Common myeloid progenitor, CD34-positive (primary cell): ENCODE results near the gene AHSG.

ENCODE experiments used
- CTCF ChIA-PET: fragments of 350-600 bp; sonication (Branson Sonifier 250); formaldehyde crosslinking; loops from one replicate; lab custom pipeline; 2021; ENCODE audit warnings: antibody characterized with exemption; lab: Charles Lee
- POLR2A ChIA-PET: fragments of 350-600 bp; sonication (Branson Sonifier 250); formaldehyde crosslinking; loops from one replicate; lab custom pipeline; 2021; ENCODE audit warnings: antibody characterized with exemption; lab: Charles Lee
- DNase-seq, 3 donors: peaks; one replicate each; pipeline versions ENCODE4 v3.0.0 to v3.0.0-alpha.2; 2013
- H3K27ac ChIP-seq, 2 experiments: 1 replicate in 1 of 2; 2 replicates in 1 of 2; pipeline ENCODE4 v1.7.0; 2013; ENCODE audit warnings: inconsistent platforms in 2 of 2, low read length in 2 of 2, mild to moderate bottlenecking in 2 of 2, low read depth in 1 of 2, moderate library complexity in 1 of 2; ENCODE audit not compliant: severe bottlenecking in 2 of 2, insufficient read depth in 1 of 2, poor library complexity in 1 of 2
- H3K27me3 ChIP-seq, 5 experiments: replicated peaks in 2 of 5; 1 replicate in 3 of 5; 2 replicates in 2 of 5; pipeline versions ENCODE4 v1.6.1 to v1.7.0; 2013; ENCODE audit warnings: low read length in 4 of 5, mild to moderate bottlenecking in 2 of 5, moderate library complexity in 2 of 5, inconsistent platforms in 1 of 5; ENCODE audit not compliant: insufficient read depth in 5 of 5, control insufficient read depth in 4 of 5
- H3K36me3 ChIP-seq, 4 experiments: 1 replicate in 2 of 4; 2 replicates in 2 of 4; pipeline versions ENCODE4 v1.6.1 to v1.7.0; 2013; ENCODE audit warnings: low read length in 3 of 4, control low read depth in 1 of 4, mild to moderate bottlenecking in 1 of 4; ENCODE audit not compliant: control insufficient read depth in 4 of 4, insufficient read depth in 4 of 4
- H3K4me1 ChIP-seq, 4 experiments: 1 replicate in 3 of 4; 2 replicates in 1 of 4; pipeline versions ENCODE4 v1.6.1 to v1.7.1; 2013; ENCODE audit warnings: low read length in 3 of 4, mild to moderate bottlenecking in 3 of 4, control low read depth in 1 of 4, inconsistent platforms in 1 of 4, moderate library complexity in 1 of 4; ENCODE audit not compliant: control insufficient read depth in 4 of 4, insufficient read depth in 4 of 4; ENCODE audit errors: control extremely low read depth in 1 of 4
- H3K4me3 ChIP-seq, 7 experiments: 1 replicate in 4 of 7; 2 replicates in 3 of 7; pipeline versions ENCODE4 v1.5.1 to v1.7.0; 2013; ENCODE audit warnings: mild to moderate bottlenecking in 7 of 7, low read length in 6 of 7, moderate library complexity in 6 of 7, inconsistent platforms in 2 of 7, low read depth in 2 of 7, control low read depth in 1 of 7; ENCODE audit not compliant: insufficient read depth in 4 of 7, control insufficient read depth in 1 of 7; ENCODE audit errors: extremely low read depth in 1 of 7
- H3K9me3 ChIP-seq, 5 experiments: 1 replicate in 4 of 5; 2 replicates in 1 of 5; pipeline versions ENCODE4 v1.6.1 to v1.7.1; 2013; ENCODE audit warnings: low read length in 4 of 5, mild to moderate bottlenecking in 2 of 5, inconsistent platforms in 1 of 5, low read depth in 1 of 5, moderate library complexity in 1 of 5; ENCODE audit not compliant: control insufficient read depth in 4 of 5, insufficient read depth in 2 of 5; ENCODE audit errors: control extremely low read depth in 1 of 5
- WGBS: methylation state at CpG from one replicate; pipeline ENCODE4 v1.1.5; 2013; ENCODE audit not compliant: insufficient coverage; 5-methylcytosine and 5-hydroxymethylcytosine counted together

AHSG gene

GRCh38 chr3:186620213-186621092 is 7.6 kb downstream of the AHSG start:
- H3K36me3 ChIP-seq, result no peaks in the 10 kb centered on the region
- peaks cover 0 to 10% (median 6%) of the 10 kb centered on the region in 4 experiments for H3K4me1 ChIP-seq
- no peak overlapping the region for H3K4me3 ChIP-seq
- ChIA-PET CTCF (interaction anchor here (0.6 to 1.5 kb wide), 3 partner anchors 17 to 208 kb away, joined by 3 to 4 read pairs (median 3); no protein-coding TSS in a partner anchor), POLR2A (interaction anchor here (0.6 kb wide), 1 partner anchor 152 kb away, joined by 3 read pairs; no protein-coding TSS in a partner anchor)
- no peaks in the 10 kb centered on the region for H3K9me3 ChIP-seq
- no peak for DNase-seq
- H3K27me3 ChIP-seq, result peaks cover 0 to 17% (median 11%) of the 10 kb centered on the region in 5 experiments
- WGBS, result 97% methylated on average over 10 of the region's 17 CpGs
- H3K27ac ChIP-seq, result no peak overlapping the region

- H3K4me3 ChIP-seq, result no peak overlapping the region
- CTCF ChIA-PET, result interaction anchor here (1.7 kb wide), 1 partner anchor 10 kb away, joined by 4 read pairs; no protein-coding TSS in a partner anchor
- 100% methylated on average over 4 of the region's 7 CpGs for WGBS
- peaks cover 0 to 23% (median 11%) of the 10 kb centered on the region in 5 experiments for H3K27me3 ChIP-seq
- H3K9me3 ChIP-seq, result no peaks in the 10 kb centered on the region
- no peak overlapping the region for H3K27ac ChIP-seq
- DNase-seq, result no peak
- no peaks in the 10 kb centered on the region for H3K36me3 ChIP-seq
- H3K4me1 ChIP-seq, result peaks cover 0 to 5% (median 4%) of the 10 kb centered on the region in 4 experiments
- POLR2A ChIA-PET, result no interaction called here
Observed at GRCh38 chr3:186621894-186622650, 9.2 kb downstream of the AHSG start.

GRCh38 chr3:186622651-186623310 is 9.9 kb downstream of the AHSG start:
- ChIA-PET CTCF (interaction anchor here (0.6 to 1.7 kb wide), 3 partner anchors 9 to 354 kb away, joined by 3 to 6 read pairs (median 4); no protein-coding TSS in a partner anchor), POLR2A (no interaction called here)
- no CpG with 5 or more reads among the region's 2 CpGs for WGBS
- H3K9me3 ChIP-seq, result no peaks in the 10 kb centered on the region
- no peak for DNase-seq
- H3K27ac ChIP-seq, result no peak overlapping the region
- peaks cover 0 to 17% (median 7%) of the 10 kb centered on the region in 5 experiments for H3K27me3 ChIP-seq
- no peaks in the 10 kb centered on the region for H3K36me3 ChIP-seq
- no peak overlapping the region for H3K4me3 ChIP-seq
- H3K4me1 ChIP-seq, result no peaks in the 10 kb centered on the region

DNA sequence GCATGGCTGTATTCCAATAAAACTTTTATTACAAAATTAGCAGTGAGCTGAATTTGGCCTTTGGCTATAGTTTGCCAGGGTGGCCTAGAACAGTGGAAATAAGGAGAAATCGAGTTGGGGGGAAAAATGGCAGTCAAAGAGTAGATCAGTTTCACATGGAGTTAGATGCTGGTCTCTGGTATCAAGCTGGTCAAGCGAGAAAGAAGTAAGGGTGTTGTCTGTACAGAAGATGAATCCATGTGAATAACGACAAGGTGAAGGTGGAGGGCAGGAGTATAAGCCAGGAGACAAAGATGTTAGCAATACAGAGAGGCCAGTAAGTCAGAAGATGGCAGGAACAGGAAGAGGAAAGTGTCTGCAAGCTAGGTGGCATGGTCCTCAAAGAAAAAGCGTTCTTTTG is 11.7 kb downstream of the AHSG start:
- Histone ChIP-seq H3K27ac (no peak overlapping the region), H3K36me3 (no peaks in the 10 kb centered on the region), H3K9me3 (no peaks in the 10 kb centered on the region), H3K27me3 (peaks cover 0 to 6% (median 3%) of the 10 kb centered on the region in 5 experiments), H3K4me1 (no peaks in the 10 kb centered on the region), H3K4me3 (no peak overlapping the region)
- DNase-seq, result no peak
- WGBS, result 85% methylated on average over 4 of the region's 4 CpGs
- ChIA-PET CTCF (interaction anchor here (2.4 kb wide), 1 partner anchor 10 kb away, joined by 15 read pairs; no protein-coding TSS in a partner anchor), POLR2A (no interaction called here)

DNA sequence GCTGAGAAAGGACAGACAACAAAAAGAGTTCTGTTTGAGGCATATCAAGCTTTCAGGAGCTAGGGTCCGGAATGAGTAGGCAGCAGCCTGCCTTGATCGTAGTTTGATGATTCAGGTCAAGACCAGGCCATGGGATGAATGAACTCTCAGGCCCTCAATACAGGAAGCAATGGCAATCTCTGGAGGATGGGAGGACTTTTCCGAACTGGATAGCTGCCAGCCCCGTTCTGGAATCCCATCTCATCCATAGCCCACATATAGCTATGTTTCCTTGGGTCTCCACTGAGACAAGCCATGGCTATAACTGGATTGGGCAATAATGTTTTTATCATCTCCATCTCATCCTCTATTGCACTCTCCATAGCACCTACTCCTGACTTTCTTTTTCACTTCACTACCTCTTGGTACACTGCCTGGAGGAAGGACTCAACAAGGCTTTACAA is 12.8 kb downstream of the AHSG start:
- no peak overlapping the region for H3K27ac ChIP-seq
- WGBS, result 47% methylated on average over 2 of the region's 4 CpGs
- ChIA-PET POLR2A (no interaction called here), CTCF (interaction anchor here (0.8 to 2.4 kb wide), 3 partner anchors 8 to 195 kb away, joined by 3 to 15 read pairs (median 12); no protein-coding TSS in a partner anchor)
- no peak overlapping the region for H3K4me3 ChIP-seq
- no peaks in the 10 kb centered on the region for H3K36me3 ChIP-seq
- no peaks in the 10 kb centered on the region for H3K4me1 ChIP-seq
- no peaks in the 10 kb centered on the region for H3K9me3 ChIP-seq
- DNase-seq, result no peak
- peaks cover 0 to 6% (median 3%) of the 10 kb centered on the region in 5 experiments for H3K27me3 ChIP-seq

DNA sequence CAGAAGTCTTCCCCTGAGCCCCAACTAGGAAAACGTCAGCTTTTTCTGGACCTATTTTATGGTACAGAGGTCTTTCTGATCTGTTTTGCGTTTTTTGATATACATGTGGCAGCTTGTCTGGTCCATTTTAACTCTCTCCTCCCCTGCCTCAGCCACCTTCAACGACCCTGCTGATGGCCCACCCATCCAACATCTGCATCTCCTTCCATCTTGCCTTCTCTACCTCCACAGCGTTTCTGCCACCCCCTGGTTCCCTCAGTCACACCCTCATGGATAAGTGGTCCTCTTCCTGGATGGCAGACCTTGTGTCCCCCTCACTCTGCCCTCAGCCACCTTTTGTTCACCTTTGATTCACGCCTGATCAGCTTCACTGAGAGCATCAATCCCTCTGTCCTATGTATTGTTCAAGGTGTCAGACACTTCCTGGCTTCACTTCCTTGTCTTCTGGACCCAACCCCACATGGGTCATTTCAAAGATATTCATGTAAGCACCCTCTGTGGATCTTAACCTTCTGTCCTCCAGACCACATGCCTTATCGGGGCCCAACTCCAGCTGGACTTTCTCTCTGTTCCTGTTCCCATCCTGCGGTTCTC is 13.5 kb downstream of the AHSG start:
- ChIA-PET POLR2A (no interaction called here), CTCF (interaction anchor here (0.8 to 2.4 kb wide), 3 partner anchors 9 to 194 kb away, joined by 3 to 15 read pairs (median 12); no protein-coding TSS in a partner anchor)
- Histone ChIP-seq H3K27ac (no peak overlapping the region), H3K27me3 (peaks cover 0 to 6% (median 2%) of the 10 kb centered on the region in 5 experiments), H3K4me3 (no peak overlapping the region), H3K4me1 (no peaks in the 10 kb centered on the region), H3K36me3 (no peaks in the 10 kb centered on the region), H3K9me3 (no peaks in the 10 kb centered on the region)
- no peak for DNase-seq
- 84% methylated on average over 6 of the region's 7 CpGs for WGBS
